NCI-H1694 treated with DMSO at 0.1 percent for 48 hours (cell line): ENCODE results near the gene KLHL17.

Source experiments
- DNase-seq: peaks from one replicate; lab custom pipeline; 2025; lab: John Stamatoyannopoulos, UW

KLHL17 gene

DNA sequence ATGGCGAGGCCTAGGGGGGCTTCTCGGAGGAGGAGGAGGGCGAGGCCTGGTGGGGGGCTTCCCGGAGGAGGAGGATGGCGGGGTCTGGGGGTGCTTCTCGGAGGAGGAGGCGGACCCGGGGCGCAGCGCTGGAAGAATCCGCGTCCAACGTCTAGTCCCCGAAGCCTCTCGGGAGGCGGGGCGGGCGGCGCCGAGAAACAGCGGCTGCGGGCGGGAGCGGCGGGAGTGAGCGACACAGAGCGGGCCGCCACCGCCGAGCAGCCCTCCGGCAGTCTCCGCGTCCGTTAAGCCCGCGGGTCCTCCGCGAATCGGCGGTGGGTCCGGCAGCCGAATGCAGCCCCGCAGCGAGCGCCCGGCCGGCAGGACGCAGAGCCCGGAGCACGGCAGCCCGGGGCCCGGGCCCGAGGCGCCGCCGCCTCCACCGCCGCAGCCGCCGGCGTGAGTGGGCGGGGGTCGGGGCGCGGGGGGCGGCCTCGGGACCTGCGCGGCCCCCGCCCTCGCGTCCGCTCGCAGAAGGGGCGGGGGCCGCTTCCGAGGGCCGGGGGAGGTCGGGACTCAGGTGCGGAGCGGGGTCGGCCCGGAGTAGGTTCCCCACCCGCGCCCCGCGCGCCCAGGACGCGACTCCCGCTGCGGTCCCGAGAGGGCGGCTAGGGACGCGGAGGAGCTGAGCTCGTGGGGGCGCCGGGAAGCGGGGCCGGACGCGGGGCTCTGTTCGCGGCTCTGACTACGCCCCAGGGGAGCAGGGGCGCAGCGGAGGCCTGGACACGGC is at the start of gene KLHL17:
Gene KLHL17 (plus strand): TSS at position 222 of the 769 bp plus-strand sequence. CDS start 110 bp downstream, at position 332.
- no peak for DNase-seq

DNA sequence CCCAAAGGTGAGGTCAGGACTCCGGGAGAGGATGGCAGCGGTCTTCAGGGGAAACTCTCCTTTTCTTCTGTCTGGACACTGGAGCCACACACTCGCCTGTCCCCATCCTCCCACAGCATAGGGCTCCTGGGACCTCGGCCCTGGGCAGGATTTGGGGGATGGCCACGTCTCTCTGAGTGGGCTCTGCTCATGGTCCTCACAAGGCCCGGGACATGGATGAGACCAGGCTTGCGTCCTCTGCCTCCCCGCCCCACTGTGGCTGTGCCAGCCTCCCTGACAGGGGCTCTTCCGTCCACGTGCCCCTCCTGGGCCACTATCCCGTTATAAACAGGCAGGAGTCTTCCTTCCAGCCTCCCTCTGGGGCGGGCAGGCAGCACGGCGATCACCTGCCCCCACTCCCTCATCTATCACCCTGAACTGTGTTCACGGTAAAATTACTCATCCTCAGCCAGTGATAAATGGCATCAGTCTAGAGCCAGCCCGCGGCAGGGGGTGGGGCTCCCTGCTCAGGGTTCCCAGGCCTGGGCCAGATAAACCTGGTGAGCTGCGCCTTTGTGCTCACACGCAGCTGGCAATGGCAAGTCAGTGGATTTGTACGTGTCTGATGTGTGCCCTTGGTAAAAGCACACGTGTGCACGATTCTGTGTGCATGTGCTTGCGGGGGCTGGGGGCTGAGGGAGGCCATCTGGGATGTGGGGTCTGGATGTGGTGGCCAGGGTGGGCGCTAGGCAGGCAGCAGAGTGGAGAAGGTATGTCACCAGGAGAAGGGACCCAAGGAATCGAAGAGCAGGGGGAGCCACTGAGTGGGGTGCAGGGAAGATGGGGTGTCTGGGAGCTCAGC is 49.3 kb upstream of the KLHL17 start:
- DNase-seq: no peak

DNA sequence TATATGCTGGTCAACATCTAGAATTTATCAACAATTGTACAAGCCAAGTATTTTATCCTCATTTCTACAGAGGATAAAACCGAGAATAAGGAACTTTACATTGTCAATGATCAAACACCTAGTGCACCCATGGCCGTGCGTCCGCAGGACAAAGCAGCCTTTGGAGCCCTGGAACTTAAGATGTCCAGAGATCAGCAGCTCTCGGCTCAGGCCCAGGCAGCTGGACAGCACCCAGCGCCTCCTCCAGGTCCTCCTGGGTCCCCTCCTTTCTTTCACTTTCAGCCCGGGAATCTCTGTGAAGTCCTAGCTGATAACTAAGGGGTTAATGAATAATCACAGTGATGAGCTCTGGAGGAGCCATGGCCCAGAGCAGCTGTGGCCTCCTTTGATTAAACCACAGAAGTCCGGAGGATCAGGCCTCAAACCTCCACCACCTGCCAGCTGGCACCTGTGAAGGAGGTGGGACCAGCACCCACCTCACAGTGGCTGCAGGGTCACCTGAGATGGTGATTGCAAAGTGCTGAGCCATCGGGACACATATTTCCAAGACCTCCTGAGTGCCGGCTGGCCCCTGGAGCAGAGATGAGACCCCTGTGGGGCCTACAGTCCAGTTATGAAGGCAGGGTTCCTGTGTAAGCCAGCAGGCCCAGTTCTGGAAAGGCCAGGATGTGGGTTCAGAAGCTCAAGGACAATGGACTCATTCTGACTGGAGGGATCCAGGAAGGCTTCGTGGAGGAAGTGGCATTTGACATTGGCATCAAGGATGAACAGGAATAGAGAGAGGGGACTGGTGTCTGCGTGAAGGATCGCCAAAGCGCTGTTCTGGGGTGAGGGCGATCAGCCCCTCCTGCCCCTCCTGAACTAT is 48.3 kb upstream of the KLHL17 start:
- no peak for DNase-seq

DNA sequence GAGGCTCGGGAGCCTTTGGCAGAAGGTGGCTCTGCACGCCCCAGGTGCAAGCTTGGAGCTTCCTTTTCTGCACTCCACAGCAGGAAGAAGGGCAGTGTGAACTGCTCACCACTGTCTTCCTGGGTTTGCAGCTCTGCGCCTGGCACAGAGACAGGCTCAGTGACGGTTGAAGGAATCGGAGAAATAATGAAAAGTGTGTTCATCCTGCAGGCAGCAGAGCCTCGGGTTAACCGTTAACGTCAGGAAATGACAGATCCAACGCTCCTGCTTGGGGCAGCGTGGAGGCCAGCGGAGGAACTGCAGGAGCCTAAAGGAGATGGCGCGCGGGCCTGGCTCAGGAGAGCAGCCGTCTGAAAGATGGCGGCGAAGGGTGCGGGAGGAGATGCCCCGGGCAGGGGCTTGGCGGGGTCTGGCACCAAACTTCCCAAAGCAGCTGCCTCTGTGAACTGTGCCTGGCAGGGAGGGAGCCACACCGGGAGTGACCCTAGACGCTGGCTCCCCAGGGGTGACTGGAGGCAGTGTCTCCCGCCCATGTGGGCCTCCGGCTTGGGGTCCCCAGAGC is 47.6 kb upstream of the KLHL17 start:
- no peak for DNase-seq

DNA sequence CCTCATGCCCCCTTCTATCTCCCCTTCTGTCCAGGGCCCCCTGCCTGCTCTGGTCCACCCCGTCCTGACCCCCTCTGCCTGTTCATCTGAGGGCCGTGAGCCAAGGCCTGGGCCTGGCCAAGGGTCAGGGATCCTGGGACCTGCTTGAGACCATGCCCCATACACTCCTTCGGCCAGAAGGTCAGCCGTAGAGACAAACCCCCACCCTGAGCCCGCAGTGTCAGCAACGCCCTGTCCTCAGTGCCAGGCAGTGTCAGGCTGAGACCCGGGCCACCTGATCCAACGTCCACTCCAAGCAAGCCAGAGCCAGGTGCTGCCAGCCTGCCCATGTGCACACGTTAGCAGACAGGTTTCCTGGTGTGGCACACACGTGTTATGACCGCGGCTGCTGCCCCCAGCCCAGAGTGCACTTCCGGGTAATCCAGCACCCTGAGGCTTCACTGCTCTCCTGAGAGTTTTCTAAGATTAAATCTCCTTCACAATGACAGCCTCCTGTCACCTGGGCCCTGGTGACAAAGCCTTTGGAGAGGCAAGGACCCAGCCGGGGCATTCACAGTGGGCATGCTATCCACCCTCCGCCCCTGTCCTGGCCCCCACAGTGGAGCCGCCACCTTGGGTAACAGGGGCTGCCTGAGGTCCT is 46.8 kb upstream of the KLHL17 start:
- DNase-seq: no peak

DNA sequence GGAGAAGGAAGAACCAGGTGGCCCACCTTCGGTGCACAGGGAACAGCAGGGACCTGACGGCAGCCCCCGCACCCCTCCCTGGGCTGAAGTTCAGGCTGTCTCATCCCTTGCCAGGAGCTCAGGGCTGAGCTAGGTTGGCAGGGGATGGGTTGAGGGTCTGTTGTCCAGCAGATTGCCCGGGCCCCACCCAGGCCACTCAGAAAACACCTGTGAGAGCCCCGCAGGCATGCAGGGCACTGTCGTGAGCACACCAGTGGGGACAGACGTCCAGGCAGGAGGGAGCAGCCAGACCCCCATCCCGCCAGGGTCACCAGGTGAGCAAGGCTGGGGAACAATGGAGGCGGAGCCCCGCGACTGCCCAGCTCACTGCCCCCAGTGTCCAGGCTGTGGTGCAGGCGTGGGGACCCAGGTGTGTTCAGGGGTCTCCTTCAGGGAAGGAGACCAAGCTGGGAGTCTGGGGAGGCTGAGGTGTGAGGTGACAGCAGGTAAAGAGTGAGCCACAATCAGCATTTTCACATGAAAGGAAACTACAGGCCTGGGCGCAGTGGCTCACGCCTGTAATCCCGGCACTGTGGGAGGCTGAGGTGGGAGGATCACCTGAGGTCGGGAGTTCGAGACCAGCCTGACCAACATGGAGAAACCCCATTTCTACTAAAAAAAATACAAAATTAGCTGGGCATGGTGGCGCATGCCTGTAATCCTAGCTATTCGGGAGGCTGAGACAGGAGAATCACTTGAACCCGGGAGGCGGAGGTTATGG is 46.1 kb upstream of the KLHL17 start:
- DNase-seq: no peak

DNA sequence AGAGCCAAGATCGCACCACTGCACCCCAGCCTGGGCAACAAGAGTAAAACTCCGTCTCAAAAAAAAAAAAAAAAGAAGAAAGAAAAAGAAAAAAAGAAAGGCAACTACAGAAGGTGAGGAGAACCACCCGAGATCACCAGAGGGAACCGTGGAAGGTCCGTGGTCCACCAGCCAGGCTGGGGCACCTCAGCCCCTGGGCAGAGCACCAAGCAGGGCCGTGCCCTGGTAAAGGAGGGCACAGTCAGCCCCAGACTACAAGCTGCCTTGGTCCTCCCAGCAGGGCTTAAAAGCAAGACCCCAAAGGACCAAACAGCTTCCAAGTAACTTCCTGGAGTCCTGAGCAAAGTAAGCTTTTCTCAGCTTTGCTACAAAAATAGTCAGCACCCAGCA is 45.5 kb upstream of the KLHL17 start:
- DNase-seq: no peak

DNA sequence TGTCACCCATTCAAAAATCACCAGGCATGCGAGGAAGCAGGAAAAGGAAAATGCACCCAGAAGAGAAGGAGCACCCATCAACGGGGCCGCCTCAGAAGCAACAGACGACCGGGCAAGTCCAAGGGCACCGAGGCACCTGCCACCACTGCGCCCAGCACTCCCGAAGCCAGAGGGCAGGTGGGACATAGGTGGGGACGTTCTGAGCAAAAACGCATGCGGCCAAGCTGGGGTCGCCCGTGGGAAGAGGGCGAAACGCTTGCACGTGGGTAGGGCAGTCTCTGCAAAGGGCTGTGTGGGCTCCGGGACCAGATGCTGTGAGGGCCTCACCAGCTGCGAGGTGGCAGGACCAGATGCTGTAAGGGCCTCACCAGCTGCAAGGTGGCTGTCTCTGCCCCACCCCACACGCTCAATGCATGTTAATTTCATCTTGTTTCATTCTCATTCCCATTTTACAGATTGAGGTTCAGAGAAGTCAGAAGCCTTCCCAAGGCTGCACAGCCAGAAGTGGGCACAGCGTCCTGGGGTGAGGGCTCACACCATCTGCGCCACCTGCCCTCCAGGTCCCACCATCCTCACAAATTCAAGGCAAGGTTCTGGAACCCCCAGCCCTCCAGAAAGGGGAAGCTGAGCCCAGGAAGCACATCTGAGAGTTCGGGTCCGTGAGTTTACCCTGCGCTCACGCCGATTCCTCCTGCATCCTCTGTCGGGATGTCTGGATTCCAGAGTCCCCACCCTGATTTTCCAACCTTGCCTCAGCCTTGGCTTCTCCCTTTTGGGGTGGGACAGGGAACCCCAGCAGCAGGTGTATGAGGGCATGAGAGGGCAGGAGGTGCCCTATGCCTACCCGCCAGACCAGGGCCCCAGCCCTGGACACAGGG is 44.9 kb upstream of the KLHL17 start:
- DNase-seq: no peak

DNA sequence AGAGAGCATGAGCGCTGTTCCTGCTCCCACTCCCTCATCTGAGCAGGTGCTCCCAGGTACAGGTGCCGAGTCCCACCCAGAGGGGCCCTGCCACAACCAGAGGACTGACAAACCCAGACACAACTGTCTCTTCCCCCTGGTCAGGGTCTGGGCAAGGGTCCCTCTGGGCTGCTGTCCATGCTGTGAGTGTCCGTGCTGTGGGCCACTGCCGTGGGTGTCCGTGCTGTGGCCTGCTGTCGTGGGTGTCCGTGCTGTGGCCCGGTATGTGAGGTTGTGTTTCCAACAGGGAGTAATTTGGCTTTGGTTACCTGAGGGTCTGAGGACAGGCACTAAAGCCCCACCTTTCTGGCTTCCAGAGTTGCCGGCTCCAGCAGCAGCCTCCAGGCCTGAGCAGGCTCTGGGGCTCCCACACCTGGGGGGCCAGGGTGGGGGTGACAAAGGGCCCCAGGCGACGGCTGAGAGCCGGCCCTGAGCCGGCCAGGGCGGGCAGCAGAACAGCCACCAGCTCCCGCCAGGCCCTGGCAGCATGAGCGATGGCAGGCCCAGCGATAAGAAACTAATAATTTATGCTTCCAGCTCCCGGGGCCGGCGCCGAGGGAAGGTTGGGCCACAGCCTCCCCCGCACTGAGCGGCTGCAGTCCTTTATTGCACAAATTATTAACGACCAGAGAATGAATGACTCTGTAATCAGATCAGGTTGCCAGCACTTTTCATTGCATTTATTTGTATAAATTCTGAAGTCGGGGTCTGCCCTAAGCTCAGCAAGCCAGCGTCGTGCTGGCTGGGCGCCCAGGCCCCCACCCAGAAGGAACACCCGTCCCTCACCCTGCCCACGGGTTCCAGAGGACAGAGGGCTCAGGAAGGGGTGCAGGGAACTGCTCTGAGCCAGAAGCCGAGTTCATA is 44.0 kb upstream of the KLHL17 start:
- DNase-seq: no peak

DNA sequence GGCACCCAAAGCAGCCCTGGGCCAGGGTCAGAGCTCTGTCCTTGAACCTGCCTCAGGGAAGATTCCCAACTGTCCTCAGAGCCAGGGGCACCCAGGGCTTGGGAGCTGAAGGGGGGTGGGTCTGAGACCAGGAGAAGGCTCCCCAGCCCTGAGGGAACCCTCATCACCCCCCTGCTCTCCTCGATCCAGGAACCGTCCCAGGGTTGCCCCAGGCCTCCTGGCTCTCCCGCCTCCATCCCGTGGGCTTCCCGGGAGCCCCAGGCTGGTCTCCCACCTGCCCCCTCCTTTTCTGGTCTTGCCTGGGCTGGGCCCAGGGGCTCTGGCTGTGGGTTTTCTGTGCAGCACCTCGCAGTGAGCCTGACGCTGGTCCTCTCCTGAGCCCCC is 43.3 kb upstream of the KLHL17 start:
- no peak for DNase-seq

DNA sequence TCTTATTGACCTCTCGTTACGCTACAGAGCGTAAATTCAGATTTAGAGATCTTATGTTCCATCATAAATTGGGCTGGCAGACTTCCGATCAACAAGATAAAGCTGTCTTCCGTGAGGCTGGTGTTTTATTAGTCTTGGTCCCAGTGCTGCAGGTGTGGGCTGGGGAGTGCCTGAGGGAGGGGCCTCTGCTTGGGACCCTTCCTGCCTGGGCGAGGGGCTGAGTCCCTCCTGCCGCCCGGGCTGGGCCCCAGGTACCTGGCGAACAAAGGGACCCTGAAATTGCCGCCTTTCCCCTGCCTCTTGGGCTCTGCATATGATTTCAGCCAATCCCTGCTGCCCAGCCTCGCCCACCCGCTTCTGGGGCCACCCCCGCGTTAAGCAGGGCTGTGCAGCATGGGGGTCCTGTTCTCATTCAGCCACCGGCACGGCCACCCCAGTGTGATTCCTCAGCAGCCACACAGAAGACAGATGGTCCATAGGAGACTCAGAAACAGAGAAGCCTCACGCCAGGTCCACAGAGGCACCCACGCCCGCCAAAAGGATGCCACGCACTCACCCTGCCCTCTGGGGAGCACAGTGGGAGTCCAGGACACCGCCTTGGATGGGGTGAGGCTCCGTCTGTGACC is 42.8 kb upstream of the KLHL17 start:
- no peak for DNase-seq

DNA sequence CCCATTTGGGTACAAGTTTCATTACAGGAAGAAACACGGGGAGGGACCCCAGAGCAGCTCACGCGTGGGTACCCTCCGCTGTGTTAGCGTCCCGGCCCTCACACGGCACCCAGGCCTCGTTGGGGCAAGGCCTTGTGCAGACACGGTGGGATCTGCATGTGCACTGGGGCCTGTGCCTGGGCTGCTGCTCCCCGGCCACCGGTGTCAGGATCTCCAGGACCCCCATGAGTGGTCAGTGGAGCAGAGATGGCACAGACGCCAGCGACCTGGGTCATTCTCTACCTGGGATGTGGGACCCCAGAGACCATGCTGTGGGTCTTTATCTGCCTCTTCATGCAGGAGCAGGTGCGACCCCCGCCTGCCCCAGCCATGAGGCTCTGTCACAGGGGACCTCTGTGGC is 42.0 kb upstream of the KLHL17 start:
- no peak for DNase-seq

DNA sequence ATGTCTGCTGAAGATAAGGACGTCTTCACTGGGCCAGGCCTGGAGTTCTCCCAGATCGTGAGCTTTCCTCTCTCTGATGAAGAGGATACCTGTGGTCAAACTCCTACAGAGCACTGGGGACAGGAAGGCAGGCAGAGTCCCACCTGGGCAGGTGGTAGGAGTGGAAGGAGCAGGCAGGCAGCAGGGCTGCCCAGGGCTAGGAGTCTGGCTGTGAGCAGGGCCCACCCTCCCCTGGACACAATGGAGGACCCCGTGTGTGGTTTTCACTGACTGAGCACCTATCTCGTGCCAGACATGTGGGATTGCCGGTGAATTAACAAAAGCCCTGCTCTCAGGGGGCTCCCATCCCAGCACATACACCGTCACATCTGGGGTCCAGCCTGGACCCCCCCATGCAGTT is 41.5 kb upstream of the KLHL17 start:
- no peak for DNase-seq

DNA sequence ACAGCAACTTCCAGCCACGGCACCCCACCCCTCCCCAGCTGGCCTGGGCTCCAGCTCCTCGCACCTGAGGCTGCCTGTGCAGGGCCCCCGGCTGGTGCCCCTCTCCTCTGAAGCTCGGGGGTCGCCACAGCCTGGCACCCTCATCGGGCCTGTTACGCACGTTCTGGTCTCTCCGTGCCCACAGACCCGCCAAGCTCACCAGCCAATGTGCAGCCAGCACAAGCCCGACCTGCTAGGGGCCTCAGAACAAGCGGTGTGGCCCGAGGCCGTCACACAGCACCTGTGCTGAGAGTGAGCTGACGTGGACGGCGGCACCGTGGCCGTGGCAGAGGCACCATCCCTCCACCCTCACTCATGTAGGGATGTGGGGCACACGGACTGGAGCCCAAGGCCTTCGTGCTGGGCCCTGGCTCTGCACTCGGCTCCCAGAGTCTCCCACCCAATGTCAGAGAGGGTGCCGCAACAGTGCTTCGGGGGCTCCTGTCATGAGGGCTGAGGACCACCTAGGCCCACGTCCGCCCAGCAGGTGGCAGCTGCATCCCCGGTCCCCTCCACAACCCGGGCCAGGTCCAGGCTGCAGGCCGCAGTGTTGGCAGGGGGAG is 41.0 kb upstream of the KLHL17 start:
- no peak for DNase-seq

DNA sequence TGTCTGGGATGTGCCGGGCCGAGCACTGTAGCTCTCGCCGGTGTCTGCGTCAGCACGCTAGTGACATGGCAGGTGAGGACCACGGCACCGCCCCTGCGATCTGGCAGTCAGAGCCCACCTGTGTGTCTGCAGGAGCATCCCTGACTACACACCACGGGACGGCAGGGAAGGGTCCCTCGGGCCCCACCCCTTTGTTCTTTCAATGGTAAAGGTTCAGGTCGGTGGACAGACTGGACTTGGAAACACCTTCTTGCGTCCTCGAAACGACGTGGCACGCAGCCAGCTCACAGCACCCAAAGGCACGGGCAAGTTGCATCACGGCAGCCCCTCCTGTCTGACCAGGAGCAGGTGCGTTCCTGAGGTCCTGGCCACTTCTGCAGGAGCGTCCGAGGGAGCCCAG is 40.4 kb upstream of the KLHL17 start:
- no peak for DNase-seq

DNA sequence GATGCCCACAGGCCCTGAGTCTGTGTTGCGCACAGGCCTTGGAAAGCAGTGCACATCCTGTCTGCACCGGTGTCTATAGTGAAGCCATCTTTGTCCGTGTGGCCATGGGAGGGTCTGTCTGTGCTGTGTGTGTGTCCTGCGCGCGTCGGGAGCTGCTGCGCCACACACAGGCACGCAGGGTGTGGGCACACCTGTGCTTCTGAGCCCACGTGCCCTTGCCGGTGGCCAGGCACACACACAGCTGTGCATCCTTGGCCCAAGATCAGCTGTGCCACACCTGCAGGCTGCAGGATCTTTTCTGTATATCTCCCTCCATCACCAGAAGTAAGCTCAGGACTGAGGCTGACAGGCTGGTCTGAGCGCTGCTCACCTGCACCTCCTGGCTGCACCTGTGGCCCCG is 39.9 kb upstream of the KLHL17 start:
- DNase-seq: no peak

DNA sequence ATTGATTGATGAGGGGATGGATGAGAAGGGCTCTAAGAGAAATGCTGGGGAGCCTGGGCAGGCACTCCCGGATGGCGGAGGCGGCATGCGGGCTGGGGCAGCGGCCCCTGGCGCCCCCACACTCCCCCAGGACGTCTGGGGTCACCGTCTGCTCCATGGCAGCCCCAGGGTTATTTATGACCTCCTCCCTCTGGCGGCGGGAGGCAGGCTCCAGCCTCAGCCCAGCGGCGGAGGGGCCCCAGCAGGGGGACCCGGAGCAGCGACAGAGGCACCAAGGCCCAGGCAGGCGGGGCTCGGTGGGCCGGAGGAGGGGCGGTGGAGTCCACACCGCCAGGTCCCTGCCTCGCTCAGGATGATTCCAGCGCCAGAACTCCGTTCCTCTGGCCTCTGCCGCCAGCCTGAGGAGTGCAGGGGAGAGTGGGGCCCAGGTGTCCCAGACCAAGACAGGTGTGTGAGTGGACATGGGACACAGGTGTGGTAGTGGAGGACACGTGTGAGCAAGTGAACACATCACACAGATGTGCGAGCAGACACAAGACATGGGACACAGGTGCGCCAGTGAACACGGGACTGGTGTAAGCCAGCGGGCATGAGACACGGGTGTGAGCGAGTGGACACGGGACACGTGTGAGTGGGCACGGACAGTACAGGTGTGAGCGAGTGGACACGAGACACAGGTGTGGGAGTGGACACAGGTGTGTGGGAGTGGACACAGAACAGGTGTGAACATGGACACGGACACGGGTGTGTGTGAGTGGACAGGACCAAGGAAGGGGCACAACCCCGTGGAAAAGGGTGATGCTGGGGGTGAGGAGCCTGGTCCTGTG is 39.2 kb upstream of the KLHL17 start:
- peak; percentile 39 for DNase-seq
